Testis (tissue), 3 donors: ENCODE measurements around the gene CDH22. TPM values are rescaled to one million over a fixed set of nuclear protein-coding genes. Genes with fewer than 3 reads are reported as not detected.

Experiments used
- DNase-seq: peaks from one replicate; pipeline ENCODE4 v3.0.0-alpha.2; 2019
- H3K27ac ChIP-seq, 2 donors: fragments of 200-600 bp; sonication (generic); one replicate each; pipeline ENCODE4 v1.5.1; 2019
- H3K27me3 ChIP-seq: fragments of 200-600 bp; sonication (generic); one replicate; pipeline ENCODE4 v1.5.1; 2019
- H3K36me3 ChIP-seq: fragments of 200-600 bp; sonication (generic); one replicate; pipeline ENCODE4 v1.5.1; 2017; ENCODE audit warnings: low read depth; ENCODE audit errors: missing control alignments
- H3K4me1 ChIP-seq: fragments of 200-600 bp; sonication (generic); one replicate; pipeline ENCODE4 v1.5.1; 2019
- H3K4me3 ChIP-seq, 2 donors: fragments of 200-600 bp; sonication (generic); one replicate each; pipeline ENCODE4 v1.5.1; 2017 to 2019
- H3K9me3 ChIP-seq: fragments of 200-600 bp; sonication (generic); one replicate; pipeline ENCODE4 v1.5.1; 2017
- POLR2A ChIP-seq: fragments of 450-650 bp; IDR thresholded peaks from one replicate; pipeline ENCODE4 v1.6.1; 2017; ENCODE audit warnings: antibody characterized with exemption, mild to moderate bottlenecking, moderate library complexity
- WGBS, 2 donors: methylation state at CpG; one replicate each; pipeline ENCODE4 v1.1.5; 2018; 5-methylcytosine and 5-hydroxymethylcytosine counted together
- intact Hi-C: fragments of 100-400 bp; cut with DNase I; formaldehyde crosslinking; loops from one replicate; pipeline ENCODE4 v1.15.1; 2023; ENCODE audit warnings: low total_unique reads
- polyA plus RNA-seq: library from polyadenylated mRNA; stranded (reverse); fragments of 350-450 nt; fragmentation: Illumina TruSeq; extraction: RNeasy Lipid Tissue Mini Kit (QIAGEN cat#74804); gene quantifications from one replicate; pipeline ENCODE4 v1.2.3, GENCODE V29; 2014; ENCODE audit warnings: low read depth, low replicate concordance; ENCODE audit not compliant: insufficient read depth
- total RNA-seq, 2 donors: library from RNA; depleted of rRNA; stranded (reverse); fragments of >200 nt; gene quantifications; one replicate each; pipeline ENCODE4 v1.2.3, GENCODE V29; 2016
- TF ChIP-seq, protein P1 (sequence below), 3 experiments: fragments of 450-650 bp in 2 of 3; fragments of 200-600 bp in 1 of 3; sonication (generic) in 1 of 3; IDR thresholded peaks; one replicate each; pipeline ENCODE4 v1.5.1; 2016 to 2019; ENCODE audit warnings: antibody characterized with exemption in 3 of 3, mild to moderate bottlenecking in 2 of 3, moderate library complexity in 1 of 3

The CDH22 gene
- total and polyA plus RNA-seq, 3 donors from 2014 or later: 1.8 to 2.6 (median 2.6) TPM

DNA sequence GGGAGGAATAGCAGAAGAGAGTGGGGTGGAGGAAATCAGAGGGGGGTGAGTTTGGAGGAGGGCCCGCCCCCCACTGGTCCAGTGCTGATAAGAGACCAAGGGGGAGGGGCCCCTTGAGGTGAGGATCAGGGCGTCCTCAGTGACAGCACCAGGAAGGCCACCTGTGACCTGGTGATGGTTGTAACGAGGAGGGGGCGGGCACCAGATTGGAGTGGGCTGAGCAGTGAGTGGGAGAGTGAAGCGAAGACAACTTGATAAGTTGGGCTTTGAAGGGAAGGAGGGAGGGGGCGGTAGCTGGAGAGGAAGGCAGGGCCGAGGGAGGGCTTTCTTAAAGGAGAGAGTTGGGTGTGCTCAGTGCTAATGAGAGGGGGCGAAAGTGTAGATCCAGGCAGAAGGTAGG, 30.7 kb downstream of the CDH22 start:
- H3K27ac ChIP-seq: no peak overlapping the region
- H3K27me3 ChIP-seq: no peaks in the 10 kb centered on the region
- WGBS, 2 donors: 44 to 54% methylated on average over 8 of the region's 8 CpGs
- TF ChIP-seq, protein P1, sequence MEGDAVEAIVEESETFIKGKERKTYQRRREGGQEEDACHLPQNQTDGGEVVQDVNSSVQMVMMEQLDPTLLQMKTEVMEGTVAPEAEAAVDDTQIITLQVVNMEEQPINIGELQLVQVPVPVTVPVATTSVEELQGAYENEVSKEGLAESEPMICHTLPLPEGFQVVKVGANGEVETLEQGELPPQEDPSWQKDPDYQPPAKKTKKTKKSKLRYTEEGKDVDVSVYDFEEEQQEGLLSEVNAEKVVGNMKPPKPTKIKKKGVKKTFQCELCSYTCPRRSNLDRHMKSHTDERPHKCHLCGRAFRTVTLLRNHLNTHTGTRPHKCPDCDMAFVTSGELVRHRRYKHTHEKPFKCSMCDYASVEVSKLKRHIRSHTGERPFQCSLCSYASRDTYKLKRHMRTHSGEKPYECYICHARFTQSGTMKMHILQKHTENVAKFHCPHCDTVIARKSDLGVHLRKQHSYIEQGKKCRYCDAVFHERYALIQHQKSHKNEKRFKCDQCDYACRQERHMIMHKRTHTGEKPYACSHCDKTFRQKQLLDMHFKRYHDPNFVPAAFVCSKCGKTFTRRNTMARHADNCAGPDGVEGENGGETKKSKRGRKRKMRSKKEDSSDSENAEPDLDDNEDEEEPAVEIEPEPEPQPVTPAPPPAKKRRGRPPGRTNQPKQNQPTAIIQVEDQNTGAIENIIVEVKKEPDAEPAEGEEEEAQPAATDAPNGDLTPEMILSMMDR (IDR thresholded peaks at IDR 0.05): no peak
- TF ChIP-seq POLR2A: no peak
- H3K4me1 ChIP-seq: no peaks in the 10 kb centered on the region
- no peak for DNase-seq
- H3K36me3 ChIP-seq: no peaks in the 10 kb centered on the region
- H3K4me3 ChIP-seq: no peak overlapping the region
- H3K9me3 ChIP-seq: no peaks in the 10 kb centered on the region
- intact Hi-C loops: no loop called here

DNA sequence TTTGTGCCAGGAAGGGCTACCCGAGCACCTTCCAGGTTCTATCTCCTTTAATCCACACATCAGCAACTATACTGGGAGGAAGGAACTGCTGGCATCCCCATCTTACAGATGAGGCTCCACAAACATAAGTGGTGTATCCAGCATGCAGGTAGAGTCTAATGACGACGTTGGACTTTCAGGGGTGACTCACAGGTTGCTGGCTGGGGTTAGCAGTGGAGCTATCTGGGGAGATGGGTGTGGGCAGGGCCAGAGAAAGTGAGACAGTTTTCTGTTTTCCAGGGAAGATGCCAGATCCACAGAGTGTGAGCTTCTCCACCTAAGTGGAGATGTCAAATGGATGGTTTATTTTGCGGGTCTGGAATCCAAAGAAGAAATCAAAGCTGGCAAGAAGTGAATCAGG, 31.8 kb downstream of the CDH22 start:
- intact Hi-C loops: no loop called here
- Histone ChIP-seq H3K27ac (no peak overlapping the region), H3K4me1 (no peaks in the 10 kb centered on the region), H3K4me3 (no peak overlapping the region), H3K9me3 (no peaks in the 10 kb centered on the region), H3K27me3 (no peaks in the 10 kb centered on the region), H3K36me3 (no peaks in the 10 kb centered on the region)
- TF ChIP-seq, protein P1 (IDR thresholded peaks at IDR 0.05): no peak
- TF ChIP-seq POLR2A: no peak
- no peak for DNase-seq
- 65 to 84% methylated on average over 4 of the region's 4 CpGs for WGBS, 2 donors

DNA sequence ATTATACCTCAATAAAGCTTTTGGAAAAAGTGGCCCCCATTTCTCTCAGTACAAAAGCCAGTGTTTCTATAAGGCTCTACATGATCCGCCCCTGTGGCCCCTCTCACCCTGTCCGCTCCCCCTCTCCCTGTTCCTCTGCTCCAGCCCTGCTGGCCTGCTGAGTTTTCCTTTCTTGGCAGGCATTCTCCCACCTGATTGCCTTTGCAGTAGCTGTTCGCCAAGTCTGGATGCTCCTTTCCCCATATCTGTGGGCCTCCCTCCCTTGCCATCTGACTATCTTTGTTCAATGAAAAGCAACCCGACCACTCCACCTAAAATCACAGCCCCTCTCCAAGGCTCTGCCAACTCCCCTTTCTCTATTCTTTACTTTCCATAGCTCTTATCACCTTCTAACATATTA, 33.2 kb downstream of the CDH22 start:
- no peak overlapping the region for H3K4me3 ChIP-seq
- no peaks in the 10 kb centered on the region for H3K4me1 ChIP-seq
- no peak overlapping the region for H3K27ac ChIP-seq
- no peaks in the 10 kb centered on the region for H3K27me3 ChIP-seq
- WGBS, 2 donors: 87 to 90% methylated on average over 4 of the region's 4 CpGs
- no peaks in the 10 kb centered on the region for H3K9me3 ChIP-seq
- TF ChIP-seq, protein P1 (IDR thresholded peaks at IDR 0.05): no peak
- no peak for TF ChIP-seq POLR2A
- intact Hi-C loops: no loop called here
- DNase-seq: no peak
- H3K36me3 ChIP-seq: no peaks in the 10 kb centered on the region

DNA sequence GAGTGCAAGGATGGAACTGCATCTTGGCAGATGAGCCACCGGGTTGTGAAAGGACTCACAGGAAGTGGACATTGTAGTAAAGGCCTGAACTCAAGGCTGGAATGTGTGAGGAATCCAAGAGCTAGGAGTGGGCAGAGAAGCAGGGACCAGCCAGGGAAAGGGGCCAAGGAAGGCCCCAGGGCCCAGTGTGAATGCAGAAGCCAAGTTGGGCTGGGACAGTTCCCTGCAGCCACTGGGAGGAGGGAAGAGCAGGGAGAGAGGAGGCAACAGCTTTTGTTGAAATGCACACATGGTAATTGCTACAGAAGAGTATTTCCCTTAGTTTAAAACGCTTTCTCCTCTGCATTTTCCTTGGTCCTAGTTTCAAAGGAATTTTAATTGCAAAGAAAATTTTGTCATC, 34.6 kb downstream of the CDH22 start:
- H3K9me3 ChIP-seq: no peaks in the 10 kb centered on the region
- intact Hi-C loops: no loop called here
- no peak for DNase-seq
- no peaks in the 10 kb centered on the region for H3K4me1 ChIP-seq
- TF ChIP-seq, protein P1 (IDR thresholded peaks at IDR 0.05): no peak
- TF ChIP-seq POLR2A: no peak
- no peaks in the 10 kb centered on the region for H3K27me3 ChIP-seq
- H3K27ac ChIP-seq: no peak overlapping the region
- H3K36me3 ChIP-seq: no peaks in the 10 kb centered on the region
- 48 to 58% methylated on average over 2 of the region's 2 CpGs for WGBS, 2 donors
- H3K4me3 ChIP-seq: no peak overlapping the region

DNA sequence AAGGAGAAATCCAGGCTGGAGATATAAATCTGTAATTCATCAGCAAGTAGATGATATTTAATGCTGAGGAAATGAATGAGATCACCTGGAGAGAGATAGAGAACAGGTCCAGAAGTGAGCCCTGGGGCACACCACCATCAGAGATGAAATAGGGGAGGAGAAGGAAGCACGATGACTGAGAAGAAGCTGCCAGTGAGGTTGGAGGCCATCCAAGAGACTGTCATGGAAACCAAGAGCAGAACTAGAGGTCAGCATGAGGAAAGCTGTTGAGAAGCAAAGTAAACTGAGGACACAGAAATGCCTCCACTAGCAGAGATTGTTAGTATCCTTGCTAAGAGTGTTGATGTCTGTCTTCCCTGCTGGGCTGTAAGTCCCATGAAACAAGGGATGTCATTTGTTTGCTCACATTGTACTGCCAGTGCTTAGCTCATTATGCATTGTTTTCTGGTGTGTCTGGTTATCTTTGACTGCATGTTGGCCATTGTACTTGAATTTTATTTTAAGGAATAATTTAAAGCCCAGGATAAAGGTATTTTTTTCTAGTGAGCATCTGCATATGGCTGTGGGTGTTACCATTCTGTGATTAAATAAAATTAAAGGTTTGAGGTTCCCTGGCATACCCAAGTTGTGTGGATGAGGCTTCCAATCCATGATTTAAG, 35.8 kb downstream of the CDH22 start:
- intact Hi-C loops: no loop called here
- 64 to 67% methylated on average over 1 of the region's 1 CpG for WGBS, 2 donors
- no peak for DNase-seq
- Histone ChIP-seq H3K36me3 (no peaks in the 10 kb centered on the region), H3K27me3 (no peaks in the 10 kb centered on the region), H3K4me1 (no peaks in the 10 kb centered on the region), H3K27ac (no peak overlapping the region), H3K4me3 (no peak overlapping the region), H3K9me3 (no peaks in the 10 kb centered on the region)
- TF ChIP-seq, protein P1 (IDR thresholded peaks at IDR 0.05): no peak
- TF ChIP-seq POLR2A: no peak
